ENCODE measurements around the gene APMAP.

Gene APMAP

GRCh38 chr20:24978513-24978912, 14.0 kb downstream of the APMAP start:
- no peak for TF ChIP-seq RAD21 (IDR thresholded peaks at IDR 0.05; ENCODE audit: low read depth)
- TF ChIP-seq EP300 (IDR thresholded peaks at IDR 0.05; ENCODE audit: borderline replicate concordance) = no peak
- TF ChIP-seq TCF12 (IDR thresholded peaks at IDR 0.05; ENCODE audit: low read depth) = no peak
- TF ChIP-seq TEAD4 (IDR thresholded peaks at IDR 0.05) = no peak
- TF ChIP-seq EGR1 (IDR thresholded peaks at IDR 0.05) = no peak
- TF ChIP-seq ZBTB7A (IDR thresholded peaks at IDR 0.05; ENCODE audit: low read depth) = no peak
- TF ChIP-seq FOXM1 (IDR thresholded peaks at IDR 0.05; ENCODE audit: borderline replicate concordance, low read depth) = no peak
- TF ChIP-seq CEBPB (IDR thresholded peaks at IDR 0.05) = no peak
- no peak for TF ChIP-seq NFIC (IDR thresholded peaks at IDR 0.05)
- TF ChIP-seq CREB1 (IDR thresholded peaks at IDR 0.05; ENCODE audit: low read depth) = no peak
- TF ChIP-seq USF1 (IDR thresholded peaks at IDR 0.05) = no peak
- no peak for TF ChIP-seq TAF1 (IDR thresholded peaks at IDR 0.05; ENCODE audit: low read depth)
- TF ChIP-seq MAX (IDR thresholded peaks at IDR 0.05) = no peak
- TF ChIP-seq REST (IDR thresholded peaks at IDR 0.05; ENCODE audit: low read depth) = no peak
- no peak for TF ChIP-seq YY1 (IDR thresholded peaks at IDR 0.05; ENCODE audit: low read depth)

- TF ChIP-seq CREB1 (IDR thresholded peaks at IDR 0.05; ENCODE audit: low read depth) = no peak
- no peak for TF ChIP-seq ZBTB7A (IDR thresholded peaks at IDR 0.05; ENCODE audit: low read depth)
- TF ChIP-seq TCF12 (IDR thresholded peaks at IDR 0.05; ENCODE audit: low read depth) = no peak
- no peak for TF ChIP-seq USF1 (IDR thresholded peaks at IDR 0.05)
- TF ChIP-seq EGR1 (IDR thresholded peaks at IDR 0.05) = no peak
- no peak for TF ChIP-seq RAD21 (IDR thresholded peaks at IDR 0.05; ENCODE audit: low read depth)
- TF ChIP-seq TEAD4 (IDR thresholded peaks at IDR 0.05) = no peak
- no peak for TF ChIP-seq YY1 (IDR thresholded peaks at IDR 0.05; ENCODE audit: low read depth)
- TF ChIP-seq CEBPB (IDR thresholded peaks at IDR 0.05) = no peak
- TF ChIP-seq TAF1 (IDR thresholded peaks at IDR 0.05; ENCODE audit: low read depth) = no peak
- no peak for TF ChIP-seq FOXM1 (IDR thresholded peaks at IDR 0.05; ENCODE audit: borderline replicate concordance, low read depth)
- no peak for TF ChIP-seq EP300 (IDR thresholded peaks at IDR 0.05; ENCODE audit: borderline replicate concordance)
- TF ChIP-seq MAX (IDR thresholded peaks at IDR 0.05) = no peak
- no peak for TF ChIP-seq REST (IDR thresholded peaks at IDR 0.05; ENCODE audit: low read depth)
- no peak for TF ChIP-seq NFIC (IDR thresholded peaks at IDR 0.05)
These were observed 14.8 kb downstream of the APMAP start for GRCh38 chr20:24977797-24978196.

- TF ChIP-seq REST (IDR thresholded peaks at IDR 0.05; ENCODE audit: low read depth) = no peak
- no peak for TF ChIP-seq CEBPB (IDR thresholded peaks at IDR 0.05)
- no peak for TF ChIP-seq ZBTB7A (IDR thresholded peaks at IDR 0.05; ENCODE audit: low read depth)
- no peak for TF ChIP-seq CREB1 (IDR thresholded peaks at IDR 0.05; ENCODE audit: low read depth)
- no peak for TF ChIP-seq NFIC (IDR thresholded peaks at IDR 0.05)
These were observed 15.2 kb downstream of the APMAP start for GRCh38 chr20:24977336-24977735.

- TF ChIP-seq CEBPB (IDR thresholded peaks at IDR 0.05) (no peak), TCF12 (IDR thresholded peaks at IDR 0.05; ENCODE audit: low read depth) (no peak), EGR1 (IDR thresholded peaks at IDR 0.05) (no peak), MAX (IDR thresholded peaks at IDR 0.05) (no peak), NFIC (IDR thresholded peaks at IDR 0.05) (no peak), EP300 (IDR thresholded peaks at IDR 0.05; ENCODE audit: borderline replicate concordance) (no peak), USF1 (IDR thresholded peaks at IDR 0.05) (no peak), TEAD4 (IDR thresholded peaks at IDR 0.05) (no peak), REST (IDR thresholded peaks at IDR 0.05; ENCODE audit: low read depth) (no peak), CREB1 (IDR thresholded peaks at IDR 0.05; ENCODE audit: low read depth) (no peak), YY1 (IDR thresholded peaks at IDR 0.05; ENCODE audit: low read depth) (no peak), TAF1 (IDR thresholded peaks at IDR 0.05; ENCODE audit: low read depth) (no peak), ZBTB7A (IDR thresholded peaks at IDR 0.05; ENCODE audit: low read depth) (no peak), FOXM1 (IDR thresholded peaks at IDR 0.05; ENCODE audit: borderline replicate concordance, low read depth) (no peak), RAD21 (IDR thresholded peaks at IDR 0.05; ENCODE audit: low read depth) (no peak)
These were observed 20.2 kb downstream of the APMAP start for GRCh38 chr20:24972341-24972740.

Measured in Ishikawa (cell line).